GM21825 (cell line): Measurements from ENCODE around the gene AK8.
"Not testable (repeated sequence)": the region's sequence is repeated elsewhere in the genome, so short reads cannot be mapped to it uniquely, and the experiment has no call there.

Experiments used
- ATAC-seq: cut with Tn5 transposase; IDR thresholded peaks from one replicate; pipeline ENCODE4 v1.9.1; 2021; ENCODE audit warnings: mild to moderate bottlenecking, moderate library complexity; ENCODE audit not compliant: unreplicated experiment

AK8 gene

GRCh38 chr9:132722564-132723065, 155.5 kb downstream of the AK8 start:
- ATAC-seq, result no peak

- no peak for ATAC-seq
Measured at GRCh38 chr9:132721661-132722060, 156.4 kb downstream of the AK8 start.

GRCh38 chr9:132718381-132718928, 159.6 kb downstream of the AK8 start:
- not testable (repeated sequence) for ATAC-seq

- no peak for ATAC-seq
Measured at GRCh38 chr9:132717326-132717945, 160.6 kb downstream of the AK8 start.

GRCh38 chr9:132716007-132716406, 162.1 kb downstream of the AK8 start:
- ATAC-seq, result no peak

GRCh38 chr9:132712753-132713152, 165.3 kb downstream of the AK8 start:
- ATAC-seq, result no peak

GRCh38 chr9:132711846-132712245, 166.2 kb downstream of the AK8 start:
- ATAC-seq, result no peak

GRCh38 chr9:132711152-132711551, 166.9 kb downstream of the AK8 start:
- not testable (repeated sequence) for ATAC-seq

- no peak for ATAC-seq
Measured at GRCh38 chr9:132710333-132710732, 167.8 kb downstream of the AK8 start.

GRCh38 chr9:132708769-132709430, 169.2 kb downstream of the AK8 start:
- ATAC-seq, result no peak

GRCh38 chr9:132708239-132708638, 169.8 kb downstream of the AK8 start:
- ATAC-seq, result no peak

- no peak for ATAC-seq
Measured at GRCh38 chr9:132703336-132703735, 174.7 kb downstream of the AK8 start.

- ATAC-seq, result no peak
Measured at GRCh38 chr9:132702254-132702653, 175.8 kb downstream of the AK8 start.

- no peak for ATAC-seq
Measured at GRCh38 chr9:132699956-132700355, 178.1 kb downstream of the AK8 start.

GRCh38 chr9:132698989-132699388, 179.1 kb downstream of the AK8 start:
- ATAC-seq, result no peak

- ATAC-seq, result no peak
Measured at GRCh38 chr9:132697230-132697629, 180.9 kb downstream of the AK8 start.

- no peak for ATAC-seq
Measured at GRCh38 chr9:132694144-132694543, 183.9 kb downstream of the AK8 start.

GRCh38 chr9:132690696-132691095, 187.4 kb downstream of the AK8 start:
- ATAC-seq, result no peak

GRCh38 chr9:132683873-132684272, 194.2 kb downstream of the AK8 start:
- ATAC-seq, result no peak

- ATAC-seq, result no peak
Measured at GRCh38 chr9:132681561-132681960, 196.5 kb downstream of the AK8 start.

GRCh38 chr9:132679946-132680625, 198.0 kb downstream of the AK8 start:
- no peak for ATAC-seq

- ATAC-seq, result no peak
Measured at GRCh38 chr9:132677976-132678375, 200.1 kb downstream of the AK8 start.
